ENCODE data around the gene CASK.

The CASK gene

GRCh38 chrX:41923211-41923977 lies at the start of gene CASK:
Gene CASK (minus strand): TSS chrX:41923554. CDS start chrX:41922988, 566 bp downstream.
- peaks cover 35% of the 10 kb centered on the region for H3K4me1 Mint-ChIP-seq (ENCODE audit: low read depth)
- H3K9me3 Mint-ChIP-seq (ENCODE audit: low read depth): no peaks in the 10 kb centered on the region
- no peaks in the 10 kb centered on the region for H3K36me3 Mint-ChIP-seq
- H3K27ac Mint-ChIP-seq: peak within 1 kb of the TSS; percentile 90
- peak within 1 kb of the TSS; percentile 96 for H3K4me3 Mint-ChIP-seq
- H3K27me3 Mint-ChIP-seq: no peaks in the 10 kb centered on the region

GRCh38 chrX:41971346-41971745 lies 48.0 kb upstream of the CASK start:
- H3K36me3 Mint-ChIP-seq: peaks cover 2% of the 10 kb centered on the region
- H3K4me3 Mint-ChIP-seq: no peak overlapping the region
- H3K27ac Mint-ChIP-seq: no peak overlapping the region
- H3K4me1 Mint-ChIP-seq (ENCODE audit: low read depth): no peaks in the 10 kb centered on the region
- H3K27me3 Mint-ChIP-seq: no peaks in the 10 kb centered on the region
- no peaks in the 10 kb centered on the region for H3K9me3 Mint-ChIP-seq (ENCODE audit: low read depth)

GRCh38 chrX:41970419-41970818 lies 47.1 kb upstream of the CASK start:
- no peak overlapping the region for H3K27ac Mint-ChIP-seq
- no peaks in the 10 kb centered on the region for H3K4me1 Mint-ChIP-seq (ENCODE audit: low read depth)
- H3K4me3 Mint-ChIP-seq: no peak overlapping the region
- H3K9me3 Mint-ChIP-seq (ENCODE audit: low read depth): no peaks in the 10 kb centered on the region
- H3K36me3 Mint-ChIP-seq: peaks cover 2% of the 10 kb centered on the region
- no peaks in the 10 kb centered on the region for H3K27me3 Mint-ChIP-seq

- Mint-ChIP-seq H3K9me3 (ENCODE audit: low read depth) (no peaks in the 10 kb centered on the region), H3K27me3 (no peaks in the 10 kb centered on the region), H3K27ac (no peak overlapping the region), H3K36me3 (no peaks in the 10 kb centered on the region), H3K4me1 (ENCODE audit: low read depth) (peaks cover 1% of the 10 kb centered on the region), H3K4me3 (no peak overlapping the region)
Measured at GRCh38 chrX:41963348-41963747, 40.0 kb upstream of the CASK start.

- Mint-ChIP-seq H3K4me1 (ENCODE audit: low read depth) (peaks cover 1% of the 10 kb centered on the region), H3K9me3 (ENCODE audit: low read depth) (no peaks in the 10 kb centered on the region), H3K27ac (no peak overlapping the region), H3K4me3 (no peak overlapping the region), H3K27me3 (no peaks in the 10 kb centered on the region), H3K36me3 (no peaks in the 10 kb centered on the region)
Measured at GRCh38 chrX:41960142-41960541, 36.8 kb upstream of the CASK start.

GRCh38 chrX:41958861-41959260 lies 35.5 kb upstream of the CASK start:
- H3K4me3 Mint-ChIP-seq: no peak overlapping the region
- H3K27me3 Mint-ChIP-seq: no peaks in the 10 kb centered on the region
- no peaks in the 10 kb centered on the region for H3K36me3 Mint-ChIP-seq

GRCh38 chrX:41956027-41956426 lies 32.7 kb upstream of the CASK start:
- Mint-ChIP-seq H3K27me3 (no peaks in the 10 kb centered on the region), H3K36me3 (no peaks in the 10 kb centered on the region), H3K9me3 (ENCODE audit: low read depth) (no peaks in the 10 kb centered on the region), H3K4me3 (no peak overlapping the region), H3K4me1 (ENCODE audit: low read depth) (peaks cover 1% of the 10 kb centered on the region), H3K27ac (no peak overlapping the region)

More at GRCh38 chrX:41958861-41959260, 35.5 kb upstream of the CASK start:
- H3K4me1 Mint-ChIP-seq (ENCODE audit: low read depth): peaks cover 1% of the 10 kb centered on the region
- no peaks in the 10 kb centered on the region for H3K9me3 Mint-ChIP-seq (ENCODE audit: low read depth)
- H3K27ac Mint-ChIP-seq: no peak overlapping the region

GRCh38 chrX:41952102-41952501 lies 28.7 kb upstream of the CASK start:
- Mint-ChIP-seq H3K9me3 (ENCODE audit: low read depth) (no peaks in the 10 kb centered on the region), H3K4me1 (ENCODE audit: low read depth) (peaks cover 4% of the 10 kb centered on the region), H3K27me3 (no peaks in the 10 kb centered on the region), H3K36me3 (no peaks in the 10 kb centered on the region), H3K27ac (no peak overlapping the region), H3K4me3 (no peak overlapping the region)

GRCh38 chrX:41946989-41947612 lies 23.7 kb upstream of the CASK start:
- no peaks in the 10 kb centered on the region for H3K36me3 Mint-ChIP-seq
- no peaks in the 10 kb centered on the region for H3K27me3 Mint-ChIP-seq
- no peak overlapping the region for H3K4me3 Mint-ChIP-seq
- H3K27ac Mint-ChIP-seq: no peak overlapping the region
- no peaks in the 10 kb centered on the region for H3K9me3 Mint-ChIP-seq (ENCODE audit: low read depth)
- H3K4me1 Mint-ChIP-seq (ENCODE audit: low read depth): peaks cover 6% of the 10 kb centered on the region

- H3K27ac Mint-ChIP-seq: no peak overlapping the region
- peaks cover 6% of the 10 kb centered on the region for H3K4me1 Mint-ChIP-seq (ENCODE audit: low read depth)
- H3K9me3 Mint-ChIP-seq (ENCODE audit: low read depth): no peaks in the 10 kb centered on the region
- H3K36me3 Mint-ChIP-seq: no peaks in the 10 kb centered on the region
- no peak overlapping the region for H3K4me3 Mint-ChIP-seq
- H3K27me3 Mint-ChIP-seq: no peaks in the 10 kb centered on the region
Measured at GRCh38 chrX:41946235-41946634, 22.9 kb upstream of the CASK start.

GRCh38 chrX:41935832-41936231 lies 12.5 kb upstream of the CASK start:
- Mint-ChIP-seq H3K36me3 (no peaks in the 10 kb centered on the region), H3K27me3 (no peaks in the 10 kb centered on the region), H3K4me3 (no peak overlapping the region), H3K27ac (no peak overlapping the region), H3K4me1 (ENCODE audit: low read depth) (peaks cover 17% of the 10 kb centered on the region), H3K9me3 (ENCODE audit: low read depth) (no peaks in the 10 kb centered on the region)

GRCh38 chrX:41933546-41933945 lies 10.2 kb upstream of the CASK start:
- Mint-ChIP-seq H3K27me3 (no peaks in the 10 kb centered on the region), H3K9me3 (ENCODE audit: low read depth) (no peaks in the 10 kb centered on the region), H3K27ac (no peak overlapping the region), H3K36me3 (no peaks in the 10 kb centered on the region), H3K4me3 (no peak overlapping the region), H3K4me1 (ENCODE audit: low read depth) (peaks cover 17% of the 10 kb centered on the region)

- Mint-ChIP-seq H3K4me1 (ENCODE audit: low read depth) (peaks cover 13% of the 10 kb centered on the region), H3K9me3 (ENCODE audit: low read depth) (no peaks in the 10 kb centered on the region), H3K4me3 (no peak overlapping the region), H3K36me3 (no peaks in the 10 kb centered on the region), H3K27me3 (no peaks in the 10 kb centered on the region), H3K27ac (no peak overlapping the region)
Measured at GRCh38 chrX:41932885-41933284, 9.5 kb upstream of the CASK start.

- Mint-ChIP-seq H3K9me3 (ENCODE audit: low read depth) (no peaks in the 10 kb centered on the region), H3K27ac (no peak overlapping the region), H3K27me3 (no peaks in the 10 kb centered on the region), H3K4me3 (no peak overlapping the region), H3K4me1 (ENCODE audit: low read depth) (peaks cover 7% of the 10 kb centered on the region), H3K36me3 (no peaks in the 10 kb centered on the region)
Measured at GRCh38 chrX:41931591-41931990, 8.2 kb upstream of the CASK start.

GRCh38 chrX:41923978-41924683 lies 777 bp upstream of the CASK start:
- Mint-ChIP-seq H3K9me3 (ENCODE audit: low read depth) (no peaks in the 10 kb centered on the region), H3K27ac (peak overlapping the region; percentile 46), H3K27me3 (no peaks in the 10 kb centered on the region), H3K36me3 (no peaks in the 10 kb centered on the region), H3K4me3 (peak overlapping the region; percentile 85), H3K4me1 (ENCODE audit: low read depth) (peaks cover 30% of the 10 kb centered on the region)
